DOHH2 (cell line): ENCODE measurements around the gene TVP23B.
"Not testable (repeated sequence)": the region's sequence is repeated elsewhere in the genome, so short reads cannot be mapped to it uniquely, and the experiment has no call there.

Source experiments
- H3F3A ChIP-seq: fragments of 200-600 bp; sonication (generic), shearing (Covaris generic); 2 replicates; pipeline ENCODE4 v1.6.0; 2016; ENCODE audit warnings: antibody characterized with exemption, mild to moderate bottlenecking; ENCODE audit not compliant: control insufficient read depth, insufficient read depth
- H3K27ac ChIP-seq: fragments of 200-600 bp; sonication (generic); 2 replicates; pipeline ENCODE4 v1.5.1; 2014; ENCODE audit warnings: low read depth, mild to moderate bottlenecking, low read length, moderate library complexity
- H3K27me3 ChIP-seq: fragments of 200-600 bp; sonication (generic); 2 replicates; pipeline ENCODE4 v1.6.1; 2014; ENCODE audit warnings: mild to moderate bottlenecking, low read length, mixed read lengths; ENCODE audit not compliant: control insufficient read depth
- H3K36me3 ChIP-seq: fragments of 200-600 bp; sonication (generic); 2 replicates; pipeline ENCODE4 v1.6.1; 2014; ENCODE audit warnings: mild to moderate bottlenecking, low read length, moderate library complexity, mixed read lengths; ENCODE audit not compliant: control insufficient read depth
- H3K4me1 ChIP-seq: fragments of 200-600 bp; sonication (generic); 2 replicates; pipeline ENCODE4 v1.6.1; 2014; ENCODE audit warnings: mild to moderate bottlenecking, low read length, mixed read lengths; ENCODE audit not compliant: control insufficient read depth
- H3K4me2 ChIP-seq: fragments of 200-600 bp; sonication (generic); 2 replicates; pipeline ENCODE4 v1.6.0; 2014; ENCODE audit warnings: mild to moderate bottlenecking, low read length, moderate library complexity
- H3K4me3 ChIP-seq: fragments of 200-600 bp; sonication (generic); 2 replicates; pipeline ENCODE4 v1.5.1; 2014; ENCODE audit warnings: mild to moderate bottlenecking, low read length, mixed read lengths
- H3K79me2 ChIP-seq: fragments of 200-600 bp; sonication (generic); 2 replicates; pipeline ENCODE4 v1.6.1; 2014; ENCODE audit warnings: mild to moderate bottlenecking, low read length, mixed read lengths; ENCODE audit not compliant: control insufficient read depth
- H3K9me2 ChIP-seq: fragments of 200-600 bp; sonication (generic); replicated peaks from 2 replicates; pipeline ENCODE4 v1.6.1; 2014; ENCODE audit warnings: mild to moderate bottlenecking, low read length, mixed read lengths; ENCODE audit not compliant: control insufficient read depth
- H3K9me3 ChIP-seq: fragments of 200-600 bp; sonication (generic); 2 replicates; pipeline ENCODE4 v1.6.1; 2014; ENCODE audit warnings: antibody characterized with exemption, low read length, mixed read lengths; ENCODE audit not compliant: control insufficient read depth, insufficient read depth
- H4K20me1 ChIP-seq: fragments of 200-600 bp; sonication (generic); 2 replicates; pipeline ENCODE4 v1.6.0; 2014; ENCODE audit warnings: low read depth, mild to moderate bottlenecking, antibody characterized with exemption, low read length, moderate library complexity; ENCODE audit not compliant: control insufficient read depth, insufficient read depth
- CTCF ChIP-seq: fragments of 200-600 bp; sonication (generic); IDR thresholded peaks from one replicate; pipeline ENCODE4 v1.5.1; 2014; ENCODE audit warnings: antibody characterized with exemption, mild to moderate bottlenecking, low read depth, low read length; ENCODE audit not compliant: poor library complexity, severe bottlenecking
- EZH2phosphoT487 ChIP-seq: fragments of 200-600 bp; sonication (generic); IDR thresholded peaks from 2 replicates; pipeline ENCODE4 v1.6.1; 2017; ENCODE audit warnings: borderline replicate concordance, mild to moderate bottlenecking, antibody characterized with exemption, low read length, moderate library complexity, mixed read lengths

Gene TVP23B

GRCh38 chr17:18771066-18771465 is 9.9 kb upstream of the TVP23B start:
- not testable (repeated sequence) for H3K4me1 ChIP-seq, H4K20me1 ChIP-seq, H3K9me3 ChIP-seq, H3K27ac ChIP-seq, H3K79me2 ChIP-seq, H3F3A ChIP-seq, H3K4me3 ChIP-seq, H3K4me2 ChIP-seq, H3K36me3 ChIP-seq, H3K9me2 ChIP-seq
- H3K27me3 ChIP-seq = peaks cover 20% of the 10 kb centered on the region

GRCh38 chr17:18772471-18772870 is 8.5 kb upstream of the TVP23B start:
- peaks cover 24% of the 10 kb centered on the region for H3K27me3 ChIP-seq
- no peak for TF ChIP-seq EZH2phosphoT487
- TF ChIP-seq CTCF = no peak
- no peaks in the 10 kb centered on the region for H3K4me1 ChIP-seq
- H3F3A ChIP-seq = no peaks in the 10 kb centered on the region
- no peak overlapping the region for H3K4me3 ChIP-seq
- no peaks in the 10 kb centered on the region for H3K9me3 ChIP-seq
- no peak overlapping the region for H3K27ac ChIP-seq
- H3K9me2 ChIP-seq = no peaks in the 10 kb centered on the region
- H3K4me2 ChIP-seq = no peak overlapping the region
- no peaks in the 10 kb centered on the region for H3K79me2 ChIP-seq
- H4K20me1 ChIP-seq = no peaks in the 10 kb centered on the region
- no peaks in the 10 kb centered on the region for H3K36me3 ChIP-seq

GRCh38 chr17:18781805-18782204 is 822 bp downstream of the TVP23B start:
- H3K4me3 ChIP-seq = peak overlapping the region; percentile 54
- H3K79me2 ChIP-seq = peaks cover 30% of the 10 kb centered on the region
- H3K36me3 ChIP-seq, H3K4me1 ChIP-seq, H3K27ac ChIP-seq, H3K9me3 ChIP-seq, H3K27me3 ChIP-seq, H3K9me2 ChIP-seq, H4K20me1 ChIP-seq, H3F3A ChIP-seq: not testable (repeated sequence)
- peak overlapping the region; percentile 45 for H3K4me2 ChIP-seq

- H3K79me2 ChIP-seq = peaks cover 30% of the 10 kb centered on the region
- not testable (repeated sequence) for H3K4me2 ChIP-seq
These were observed 5.0 kb downstream of the TVP23B start for GRCh38 chr17:18785933-18786332.

GRCh38 chr17:18786890-18787289 is 5.9 kb downstream of the TVP23B start:
- H3K27me3 ChIP-seq, H3K9me2 ChIP-seq, H3K27ac ChIP-seq, H3K4me3 ChIP-seq, H3K4me1 ChIP-seq, H3K36me3 ChIP-seq, H3K9me3 ChIP-seq, H3F3A ChIP-seq, H4K20me1 ChIP-seq, H3K4me2 ChIP-seq: not testable (repeated sequence)
- peaks cover 23% of the 10 kb centered on the region for H3K79me2 ChIP-seq

More at GRCh38 chr17:18785933-18786332, 5.0 kb downstream of the TVP23B start:
- not testable (repeated sequence) for H3K4me3 ChIP-seq, H3K36me3 ChIP-seq, H4K20me1 ChIP-seq, H3K9me2 ChIP-seq, H3F3A ChIP-seq, H3K27ac ChIP-seq, H3K9me3 ChIP-seq, H3K27me3 ChIP-seq, H3K4me1 ChIP-seq
